IMR-90 (cell line): Measurements from ENCODE around the gene MPZL1. TPM values are rescaled to one million over a fixed set of nuclear protein-coding genes. Genes with fewer than 3 reads are reported as not detected.

ENCODE experiments used
- polyA plus RNA-seq, 3 experiments: library from polyadenylated mRNA; depleted of rRNA; stranded (reverse); fragments of >200 nt; gene quantifications; 2 replicates each; pipeline ENCODE4 v1.2.3, GENCODE V29; 2012; ENCODE audit warnings: low replicate concordance in 1 of 3
- total RNA-seq: library from RNA; depleted of rRNA; stranded (reverse); fragments of >200 nt; gene quantifications from 2 replicates; pipeline ENCODE4 v1.2.3, GENCODE V29; 2012; rRNA removed

MPZL1 gene
- total and polyA plus RNA-seq, 2 of the 4 experiments (the other 2 are of a cell fraction): 55.3 to 87.3 TPM

Other genes with a start within 250 kb of the MPZL1 start
- gene CD247, start 203.5 kb upstream of the MPZL1 start, total RNA-seq: not detected in 2 replicates
- gene CD247, start 203.5 kb upstream of the MPZL1 start, polyA plus RNA-seq (2012; rRNA removed): not detected in 2 replicates
- 2.9 and 3.3 TPM in 2 replicates for gene CREG1, start 168.2 kb upstream of the MPZL1 start, total RNA-seq
- 6.3 and 6.4 TPM in 2 replicates for gene CREG1, start 168.2 kb upstream of the MPZL1 start, polyA plus RNA-seq (2012; rRNA removed)
- not detected in 2 replicates for gene RCSD1, start 91.8 kb upstream of the MPZL1 start, total RNA-seq
- gene RCSD1, start 91.8 kb upstream of the MPZL1 start, polyA plus RNA-seq (2012; rRNA removed): 0.03 TPM in 1 of 2 replicates, not detected in the other
- gene ADCY10, start 192.2 kb downstream of the MPZL1 start, total RNA-seq: under 0.01 TPM in 2 replicates
- 0.03 and 0.19 TPM in 2 replicates for gene ADCY10, start 192.2 kb downstream of the MPZL1 start, polyA plus RNA-seq (2012; rRNA removed)
- 74.7 and 88.7 TPM in 2 replicates for gene DCAF6, start 214.7 kb downstream of the MPZL1 start, total RNA-seq
- 50.1 and 60.4 TPM in 2 replicates for gene DCAF6, start 214.7 kb downstream of the MPZL1 start, polyA plus RNA-seq (2012; rRNA removed)
- 35.0 and 56.7 TPM in 2 replicates for gene MPC2, start 215.1 kb downstream of the MPZL1 start, total RNA-seq
- 40.9 and 42.9 TPM in 2 replicates for gene MPC2, start 215.1 kb downstream of the MPZL1 start, polyA plus RNA-seq (2012; rRNA removed)